Measurements from ENCODE around the gene RAB3IL1.

GRCh38 chr11:61900251-61900650, 17.1 kb downstream of the RAB3IL1 start:
- TF ChIP-seq, protein P1, sequence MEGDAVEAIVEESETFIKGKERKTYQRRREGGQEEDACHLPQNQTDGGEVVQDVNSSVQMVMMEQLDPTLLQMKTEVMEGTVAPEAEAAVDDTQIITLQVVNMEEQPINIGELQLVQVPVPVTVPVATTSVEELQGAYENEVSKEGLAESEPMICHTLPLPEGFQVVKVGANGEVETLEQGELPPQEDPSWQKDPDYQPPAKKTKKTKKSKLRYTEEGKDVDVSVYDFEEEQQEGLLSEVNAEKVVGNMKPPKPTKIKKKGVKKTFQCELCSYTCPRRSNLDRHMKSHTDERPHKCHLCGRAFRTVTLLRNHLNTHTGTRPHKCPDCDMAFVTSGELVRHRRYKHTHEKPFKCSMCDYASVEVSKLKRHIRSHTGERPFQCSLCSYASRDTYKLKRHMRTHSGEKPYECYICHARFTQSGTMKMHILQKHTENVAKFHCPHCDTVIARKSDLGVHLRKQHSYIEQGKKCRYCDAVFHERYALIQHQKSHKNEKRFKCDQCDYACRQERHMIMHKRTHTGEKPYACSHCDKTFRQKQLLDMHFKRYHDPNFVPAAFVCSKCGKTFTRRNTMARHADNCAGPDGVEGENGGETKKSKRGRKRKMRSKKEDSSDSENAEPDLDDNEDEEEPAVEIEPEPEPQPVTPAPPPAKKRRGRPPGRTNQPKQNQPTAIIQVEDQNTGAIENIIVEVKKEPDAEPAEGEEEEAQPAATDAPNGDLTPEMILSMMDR (IDR thresholded peaks at IDR 0.05), result no peak
- TF ChIP-seq EP300 (IDR thresholded peaks at IDR 0.05), result no peak
